Smooth muscle cell (in vitro differentiated cells): Measurements from ENCODE around the gene DZANK1. TPM values are rescaled to one million over a fixed set of nuclear protein-coding genes. Genes with fewer than 3 reads are reported as not detected.

Source experiments
- DNase-seq: peaks from one replicate; lab custom pipeline; 2025; ENCODE audit not compliant: unreplicated experiment; lab: John Stamatoyannopoulos, UW
- H2AFZ ChIP-seq: fragments of 200-600 bp; sonication (generic); 2 replicates; pipeline ENCODE4 v1.6.0; 2016; ENCODE audit warnings: antibody characterized with exemption, low read depth, mild to moderate bottlenecking
- H3F3A ChIP-seq: fragments of 200-600 bp; sonication (generic); 2 replicates; pipeline ENCODE4 v1.6.0; 2017; ENCODE audit warnings: antibody characterized with exemption, low read depth
- H3K27ac ChIP-seq: fragments of 200-600 bp; sonication (generic); 2 replicates; pipeline ENCODE4 v1.5.1; 2016; ENCODE audit warnings: low read depth, mild to moderate bottlenecking
- H3K27me3 ChIP-seq: fragments of 200-600 bp; sonication (generic); 2 replicates; pipeline ENCODE4 v1.6.1; 2016; ENCODE audit warnings: low read depth, mild to moderate bottlenecking
- H3K36me3 ChIP-seq: fragments of 200-600 bp; sonication (generic); 2 replicates; pipeline ENCODE4 v1.5.1; 2016; ENCODE audit warnings: low read depth
- H3K4me1 ChIP-seq: fragments of 200-600 bp; sonication (generic); 2 replicates; pipeline ENCODE4 v1.5.1; 2016; ENCODE audit warnings: low read depth
- H3K4me2 ChIP-seq: fragments of 200-600 bp; sonication (generic); 2 replicates; pipeline ENCODE4 v1.6.0; 2016; ENCODE audit warnings: mild to moderate bottlenecking
- H3K4me3 ChIP-seq: fragments of 200-600 bp; sonication (generic); 2 replicates; pipeline ENCODE4 v1.5.1; 2016; ENCODE audit warnings: mild to moderate bottlenecking
- H3K79me2 ChIP-seq: fragments of 200-600 bp; sonication (generic); 2 replicates; pipeline ENCODE4 v1.6.0; 2016; ENCODE audit warnings: low read depth, mild to moderate bottlenecking
- H3K9ac ChIP-seq: fragments of 200-600 bp; sonication (generic); 2 replicates; pipeline ENCODE4 v1.6.0; 2016; ENCODE audit warnings: low read depth
- H3K9me3 ChIP-seq: fragments of 200-600 bp; sonication (generic); replicated peaks from 2 replicates; pipeline ENCODE4 v1.5.1; 2016; ENCODE audit warnings: low read depth
- H4K20me1 ChIP-seq: fragments of 200-600 bp; sonication (generic); 2 replicates; pipeline ENCODE4 v1.6.0; 2016; ENCODE audit warnings: low read depth
- WGBS: methylation state at CpG from one replicate; pipeline ENCODE4 v1.1.7; 2016; ENCODE audit warnings: low lambda C conversion rate; 5-methylcytosine and 5-hydroxymethylcytosine counted together
- polyA plus RNA-seq: library from polyadenylated mRNA; unstranded; fragments of >200 nt; fragmentation: Nextera tagmentation; extraction: Ambion mirVana; gene quantifications from 2 replicates; pipeline ENCODE4 v1.2.1, GENCODE V29; 2016
- total RNA-seq: library from RNA; depleted of rRNA; stranded (reverse); fragments of >200 nt; gene quantifications from 2 replicates; pipeline ENCODE4 v1.2.3, GENCODE V29; 2014
- TF ChIP-seq, protein P1 (sequence below): fragments of 200-600 bp; sonication (generic); IDR thresholded peaks from 2 replicates; pipeline ENCODE4 v1.5.1; 2017; ENCODE audit warnings: borderline replicate concordance, mild to moderate bottlenecking, antibody characterized with exemption; ENCODE audit not compliant: insufficient read depth, poor library complexity, severe bottlenecking

DZANK1 gene
- total and polyA plus RNA-seq, 2 experiments from 2014 or later = 2.5 to 2.9 TPM

DNA sequence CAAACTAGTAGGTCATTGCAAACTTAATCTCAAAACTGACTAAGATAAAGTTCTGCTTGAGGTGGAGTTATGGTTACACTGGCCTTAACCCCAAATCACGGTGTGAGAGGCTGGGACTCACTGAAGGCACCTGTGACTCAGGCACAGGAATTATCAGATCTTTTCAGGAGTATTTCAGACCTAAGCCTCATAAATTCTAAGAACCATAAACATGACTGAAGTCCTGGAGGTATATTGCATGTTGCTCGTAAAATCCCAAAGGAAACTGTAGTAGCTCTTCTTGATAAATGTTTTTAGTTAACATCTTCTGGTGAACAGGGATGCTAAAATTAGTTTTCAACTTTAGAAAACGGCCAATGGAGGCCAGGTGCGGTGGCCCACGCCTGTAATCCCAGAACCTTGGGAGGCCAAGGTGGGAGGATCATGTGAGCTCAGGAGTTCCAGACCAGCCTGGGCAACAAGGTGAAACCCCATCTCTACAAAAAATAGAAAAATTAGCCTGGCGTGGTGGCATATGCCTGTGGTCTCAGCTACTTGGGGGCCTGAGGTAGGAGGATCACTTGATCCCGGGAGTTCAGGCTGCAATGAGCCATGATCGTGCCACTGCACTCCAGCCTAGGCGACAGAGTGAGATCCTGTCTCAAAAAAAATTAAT is 36.5 kb downstream of the DZANK1 start:
- WGBS = 93% methylated on average over 9 of the region's 9 CpGs

DNA sequence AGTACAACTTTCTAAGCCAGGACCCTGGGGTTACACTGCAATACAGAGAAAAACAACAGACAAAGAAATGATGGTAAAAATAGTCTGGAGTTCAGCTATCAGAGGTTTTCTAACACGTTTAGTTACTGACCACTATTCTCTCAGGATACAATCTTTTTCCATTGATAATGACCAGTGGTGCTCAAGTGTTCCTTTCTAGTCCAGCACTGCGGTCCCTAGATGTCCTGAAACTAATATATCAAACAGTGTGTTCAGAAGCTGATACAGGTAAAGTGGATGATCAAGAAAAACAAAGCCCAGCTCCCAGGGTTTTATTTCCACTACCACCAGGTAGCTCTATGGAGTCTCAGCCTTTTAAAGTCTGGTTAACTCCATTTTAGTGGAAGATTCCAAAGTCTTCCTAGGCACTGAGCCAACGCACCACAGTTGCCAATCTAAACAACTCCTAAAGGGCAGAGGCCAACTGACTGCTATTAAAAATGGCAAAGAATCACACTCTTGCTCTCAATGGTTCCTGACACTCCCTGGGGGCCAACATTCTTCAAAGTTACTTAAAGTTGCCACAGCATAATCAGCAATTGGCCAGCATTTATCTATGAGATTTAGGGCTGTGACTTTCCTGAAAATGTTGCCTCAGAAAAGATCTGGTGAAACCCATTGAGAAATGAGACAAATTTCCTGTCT is 38.2 kb downstream of the DZANK1 start:
- no peaks in the 10 kb centered on the region for H3K79me2 ChIP-seq
- no peaks in the 10 kb centered on the region for H3K27me3 ChIP-seq
- no peaks in the 10 kb centered on the region for H3K4me1 ChIP-seq
- H3K36me3 ChIP-seq = no peaks in the 10 kb centered on the region
- H3K9ac ChIP-seq = no peak overlapping the region
- TF ChIP-seq, protein P1, sequence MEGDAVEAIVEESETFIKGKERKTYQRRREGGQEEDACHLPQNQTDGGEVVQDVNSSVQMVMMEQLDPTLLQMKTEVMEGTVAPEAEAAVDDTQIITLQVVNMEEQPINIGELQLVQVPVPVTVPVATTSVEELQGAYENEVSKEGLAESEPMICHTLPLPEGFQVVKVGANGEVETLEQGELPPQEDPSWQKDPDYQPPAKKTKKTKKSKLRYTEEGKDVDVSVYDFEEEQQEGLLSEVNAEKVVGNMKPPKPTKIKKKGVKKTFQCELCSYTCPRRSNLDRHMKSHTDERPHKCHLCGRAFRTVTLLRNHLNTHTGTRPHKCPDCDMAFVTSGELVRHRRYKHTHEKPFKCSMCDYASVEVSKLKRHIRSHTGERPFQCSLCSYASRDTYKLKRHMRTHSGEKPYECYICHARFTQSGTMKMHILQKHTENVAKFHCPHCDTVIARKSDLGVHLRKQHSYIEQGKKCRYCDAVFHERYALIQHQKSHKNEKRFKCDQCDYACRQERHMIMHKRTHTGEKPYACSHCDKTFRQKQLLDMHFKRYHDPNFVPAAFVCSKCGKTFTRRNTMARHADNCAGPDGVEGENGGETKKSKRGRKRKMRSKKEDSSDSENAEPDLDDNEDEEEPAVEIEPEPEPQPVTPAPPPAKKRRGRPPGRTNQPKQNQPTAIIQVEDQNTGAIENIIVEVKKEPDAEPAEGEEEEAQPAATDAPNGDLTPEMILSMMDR = no peak
- no peak overlapping the region for H3K4me3 ChIP-seq
- no peak overlapping the region for H3K4me2 ChIP-seq
- no peaks in the 10 kb centered on the region for H3K9me3 ChIP-seq
- H3F3A ChIP-seq = no peaks in the 10 kb centered on the region
- no peak overlapping the region for H3K27ac ChIP-seq
- H2AFZ ChIP-seq = no peak overlapping the region
- DNase-seq = no peak
- H4K20me1 ChIP-seq = no peaks in the 10 kb centered on the region
- WGBS = 92% methylated on average over 3 of the region's 3 CpGs

More for the DNA sequence above, 36.5 kb downstream of the DZANK1 start:
- no peaks in the 10 kb centered on the region for H3K9me3 ChIP-seq
- no peak overlapping the region for H3K4me2 ChIP-seq
- no peaks in the 10 kb centered on the region for H3K36me3 ChIP-seq
- H3F3A ChIP-seq = no peaks in the 10 kb centered on the region
- no peaks in the 10 kb centered on the region for H3K4me1 ChIP-seq
- no peaks in the 10 kb centered on the region for H4K20me1 ChIP-seq
- TF ChIP-seq, protein P1 = no peak
- no peaks in the 10 kb centered on the region for H3K27me3 ChIP-seq
- no peak for DNase-seq
- no peak overlapping the region for H3K9ac ChIP-seq
- no peak overlapping the region for H2AFZ ChIP-seq
- H3K4me3 ChIP-seq = no peak overlapping the region
- no peaks in the 10 kb centered on the region for H3K79me2 ChIP-seq
- H3K27ac ChIP-seq = no peak overlapping the region

DNA sequence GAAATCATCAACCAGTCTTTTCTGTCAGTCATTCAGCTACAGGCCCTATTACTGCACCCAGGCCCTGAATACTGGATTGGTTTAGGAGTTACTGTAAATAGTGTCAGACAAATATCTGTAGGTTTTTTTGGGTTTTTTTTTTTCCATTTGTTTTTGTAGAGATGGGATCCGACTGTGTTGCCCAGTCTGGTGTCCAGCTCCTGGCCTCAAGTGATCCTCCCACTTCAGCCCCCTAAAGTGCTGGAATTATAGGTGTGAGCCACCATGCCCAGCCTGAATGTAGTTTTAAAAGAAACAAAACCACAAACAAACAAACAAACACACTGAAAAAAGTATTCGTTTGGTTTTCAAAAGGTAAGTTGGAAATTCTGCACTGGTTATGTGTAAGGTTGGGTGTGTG is 39.6 kb downstream of the DZANK1 start:
- 94% methylated on average over 2 of the region's 2 CpGs for WGBS
- TF ChIP-seq, protein P1 = no peak
- no peak overlapping the region for H3K4me3 ChIP-seq

More for the DNA sequence above, 39.6 kb downstream of the DZANK1 start:
- no peaks in the 10 kb centered on the region for H3K27me3 ChIP-seq
- H2AFZ ChIP-seq = no peak overlapping the region
- H3K4me1 ChIP-seq = no peaks in the 10 kb centered on the region
- no peaks in the 10 kb centered on the region for H3K79me2 ChIP-seq
- no peak overlapping the region for H3K27ac ChIP-seq
- H3K9me3 ChIP-seq = no peaks in the 10 kb centered on the region
- H3F3A ChIP-seq = no peaks in the 10 kb centered on the region
- H3K4me2 ChIP-seq = no peak overlapping the region
- no peak overlapping the region for H3K9ac ChIP-seq
- H3K36me3 ChIP-seq = no peaks in the 10 kb centered on the region
- no peak for DNase-seq
- no peaks in the 10 kb centered on the region for H4K20me1 ChIP-seq
